LoVo (cell line): ENCODE results near the gene SCARB1.
"Not testable (repeated sequence)": the region's sequence is repeated elsewhere in the genome, so short reads cannot be mapped to it uniquely, and the experiment has no call there.

Experiments used
- DNase-seq: peaks from one replicate; pipeline ENCODE4 v3.0.0-alpha.2; 2016; ENCODE audit warnings: low spot score

The SCARB1 gene

GRCh38 chr12:124863416-124864325 lies at the start of gene SCARB1:
TSS of gene SCARB1 (minus strand) at chr12:124863864. CDS start at chr12:124863720, 144 bp downstream.
- DNase-seq: peak; percentile 94

- DNase-seq: not testable (repeated sequence)
These were observed 49.0 kb upstream of the SCARB1 start for GRCh38 chr12:124912529-124913287.

GRCh38 chr12:124911521-124911920 lies 47.9 kb upstream of the SCARB1 start:
- not testable (repeated sequence) for DNase-seq

GRCh38 chr12:124910561-124911478 lies 47.2 kb upstream of the SCARB1 start:
- peak; percentile 76 for DNase-seq

GRCh38 chr12:124909831-124910560 lies 46.3 kb upstream of the SCARB1 start:
- peak; percentile 56 for DNase-seq

- peak; percentile 96 for DNase-seq
These were observed 43.1 kb upstream of the SCARB1 start for GRCh38 chr12:124906606-124907261.

GRCh38 chr12:124904306-124905098 lies 40.8 kb upstream of the SCARB1 start:
- peak; percentile 94 for DNase-seq

- no peak for DNase-seq
These were observed 39.3 kb upstream of the SCARB1 start for GRCh38 chr12:124902916-124903315.

GRCh38 chr12:124901003-124901402 lies 37.3 kb upstream of the SCARB1 start:
- DNase-seq: no peak

- not testable (repeated sequence) for DNase-seq
These were observed 36.7 kb upstream of the SCARB1 start for GRCh38 chr12:124900345-124900795.

GRCh38 chr12:124898923-124899294 lies 35.2 kb upstream of the SCARB1 start:
- no peak for DNase-seq

- DNase-seq: peak; percentile 82
These were observed 34.7 kb upstream of the SCARB1 start for GRCh38 chr12:124898200-124898922.

GRCh38 chr12:124896461-124896860 lies 32.8 kb upstream of the SCARB1 start:
- no peak for DNase-seq

GRCh38 chr12:124893792-124894516 lies 30.3 kb upstream of the SCARB1 start:
- no peak for DNase-seq

GRCh38 chr12:124888260-124888659 lies 24.6 kb upstream of the SCARB1 start:
- DNase-seq: no peak

GRCh38 chr12:124887766-124888165 lies 24.1 kb upstream of the SCARB1 start:
- DNase-seq: not testable (repeated sequence)

- DNase-seq: no peak
These were observed 21.1 kb upstream of the SCARB1 start for GRCh38 chr12:124884587-124885438.
